Lower leg skin (tissue), 3 donors: Measurements from ENCODE around the gene PDZD8.

Experiments used
- POLR2A ChIP-seq, 2 donors: fragments of 450-650 bp; IDR thresholded peaks; one replicate each; pipeline ENCODE4 v1.6.1; 2016 to 2017; ENCODE audit warnings: antibody characterized with exemption in 2 of 2, mild to moderate bottlenecking in 1 of 2, moderate library complexity in 1 of 2
- TF ChIP-seq, protein P1 (sequence below), 3 donors: fragments of 450-650 bp; IDR thresholded peaks; one replicate each; pipeline ENCODE4 v1.5.1; 2016; ENCODE audit warnings: antibody characterized with exemption in 3 of 3, mild to moderate bottlenecking in 3 of 3, moderate library complexity in 2 of 3

DNA sequence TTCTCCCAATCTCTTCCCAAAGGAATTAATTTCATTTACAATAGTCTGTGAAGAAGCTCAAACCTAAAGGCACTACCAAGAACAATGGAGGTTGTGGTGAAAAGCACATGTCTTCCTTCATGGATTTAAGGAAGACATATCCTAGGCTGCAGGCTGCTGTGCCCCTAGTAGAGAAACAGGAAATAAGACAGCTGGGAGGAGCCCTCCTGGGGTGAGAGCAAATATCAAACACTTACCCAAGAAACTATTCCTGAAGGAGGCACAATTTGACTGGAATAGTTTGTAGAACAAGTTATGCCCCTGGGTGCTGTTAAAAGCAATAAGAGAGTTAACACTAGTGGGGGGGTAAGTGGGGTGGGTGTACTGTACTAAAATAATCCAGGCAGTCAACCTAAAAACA is 30.1 kb downstream of the PDZD8 start:
- TF ChIP-seq, protein P1, sequence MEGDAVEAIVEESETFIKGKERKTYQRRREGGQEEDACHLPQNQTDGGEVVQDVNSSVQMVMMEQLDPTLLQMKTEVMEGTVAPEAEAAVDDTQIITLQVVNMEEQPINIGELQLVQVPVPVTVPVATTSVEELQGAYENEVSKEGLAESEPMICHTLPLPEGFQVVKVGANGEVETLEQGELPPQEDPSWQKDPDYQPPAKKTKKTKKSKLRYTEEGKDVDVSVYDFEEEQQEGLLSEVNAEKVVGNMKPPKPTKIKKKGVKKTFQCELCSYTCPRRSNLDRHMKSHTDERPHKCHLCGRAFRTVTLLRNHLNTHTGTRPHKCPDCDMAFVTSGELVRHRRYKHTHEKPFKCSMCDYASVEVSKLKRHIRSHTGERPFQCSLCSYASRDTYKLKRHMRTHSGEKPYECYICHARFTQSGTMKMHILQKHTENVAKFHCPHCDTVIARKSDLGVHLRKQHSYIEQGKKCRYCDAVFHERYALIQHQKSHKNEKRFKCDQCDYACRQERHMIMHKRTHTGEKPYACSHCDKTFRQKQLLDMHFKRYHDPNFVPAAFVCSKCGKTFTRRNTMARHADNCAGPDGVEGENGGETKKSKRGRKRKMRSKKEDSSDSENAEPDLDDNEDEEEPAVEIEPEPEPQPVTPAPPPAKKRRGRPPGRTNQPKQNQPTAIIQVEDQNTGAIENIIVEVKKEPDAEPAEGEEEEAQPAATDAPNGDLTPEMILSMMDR (IDR thresholded peaks at IDR 0.05), result no peak
- no peak for TF ChIP-seq POLR2A (IDR thresholded peaks at IDR 0.05)
